Testis (tissue), 3 donors: ENCODE results near the gene SPINK4. TPM values are rescaled to one million over a fixed set of nuclear protein-coding genes. Genes with fewer than 3 reads are reported as not detected.

Experiments
- DNase-seq: peaks from one replicate; pipeline ENCODE4 v3.0.0-alpha.2; 2019
- H3K27ac ChIP-seq, 2 donors: fragments of 200-600 bp; sonication (generic); one replicate each; pipeline ENCODE4 v1.5.1; 2019
- H3K27me3 ChIP-seq: fragments of 200-600 bp; sonication (generic); one replicate; pipeline ENCODE4 v1.5.1; 2019
- H3K36me3 ChIP-seq: fragments of 200-600 bp; sonication (generic); one replicate; pipeline ENCODE4 v1.5.1; 2017; ENCODE audit warnings: low read depth; ENCODE audit errors: missing control alignments
- H3K4me1 ChIP-seq: fragments of 200-600 bp; sonication (generic); one replicate; pipeline ENCODE4 v1.5.1; 2019
- H3K4me3 ChIP-seq, 2 donors: fragments of 200-600 bp; sonication (generic); one replicate each; pipeline ENCODE4 v1.5.1; 2017 to 2019
- H3K9me3 ChIP-seq: fragments of 200-600 bp; sonication (generic); one replicate; pipeline ENCODE4 v1.5.1; 2017
- POLR2A ChIP-seq: fragments of 450-650 bp; IDR thresholded peaks from one replicate; pipeline ENCODE4 v1.6.1; 2017; ENCODE audit warnings: antibody characterized with exemption, mild to moderate bottlenecking, moderate library complexity
- WGBS, 2 donors: methylation state at CpG; one replicate each; pipeline ENCODE4 v1.1.5; 2018; 5-methylcytosine and 5-hydroxymethylcytosine counted together
- intact Hi-C: fragments of 100-400 bp; cut with DNase I; formaldehyde crosslinking; loops from one replicate; pipeline ENCODE4 v1.15.1; 2023; ENCODE audit warnings: low total_unique reads
- polyA plus RNA-seq: library from polyadenylated mRNA; stranded (reverse); fragments of 350-450 nt; fragmentation: Illumina TruSeq; extraction: RNeasy Lipid Tissue Mini Kit (QIAGEN cat#74804); gene quantifications from one replicate; pipeline ENCODE4 v1.2.3, GENCODE V29; 2014; ENCODE audit warnings: low read depth, low replicate concordance; ENCODE audit not compliant: insufficient read depth
- total RNA-seq, 2 donors: library from RNA; depleted of rRNA; stranded (reverse); fragments of >200 nt; gene quantifications; one replicate each; pipeline ENCODE4 v1.2.3, GENCODE V29; 2016
- TF ChIP-seq, protein P1 (sequence below), 3 experiments: fragments of 450-650 bp in 2 of 3; fragments of 200-600 bp in 1 of 3; sonication (generic) in 1 of 3; IDR thresholded peaks; one replicate each; pipeline ENCODE4 v1.5.1; 2016 to 2019; ENCODE audit warnings: antibody characterized with exemption in 3 of 3, mild to moderate bottlenecking in 2 of 3, moderate library complexity in 1 of 3

Gene SPINK4
- total and polyA plus RNA-seq, 3 donors from 2014 or later: not detected

DNA sequence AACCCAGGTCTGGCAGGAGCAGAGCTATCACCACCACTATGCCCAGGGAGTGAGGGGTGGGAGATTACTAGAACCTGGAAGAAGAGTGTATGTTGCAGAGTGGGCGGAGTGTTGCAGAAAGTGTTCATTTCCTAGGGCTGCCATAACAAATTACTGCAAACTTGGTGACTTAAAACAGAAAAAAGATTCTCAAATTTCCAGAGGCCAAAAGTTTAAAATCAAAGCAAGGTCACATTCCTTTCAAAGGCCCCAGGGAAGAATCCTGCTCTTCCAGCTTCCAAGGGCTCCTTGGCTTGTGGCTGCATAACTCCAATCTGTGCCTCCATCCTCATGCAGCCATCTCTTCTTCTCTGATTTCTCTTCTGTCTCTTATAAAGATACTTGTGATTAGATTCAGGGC is 30.6 kb upstream of the SPINK4 start:
- intact Hi-C loops: no loop called here
- no peak for TF ChIP-seq POLR2A
- TF ChIP-seq, protein P1, sequence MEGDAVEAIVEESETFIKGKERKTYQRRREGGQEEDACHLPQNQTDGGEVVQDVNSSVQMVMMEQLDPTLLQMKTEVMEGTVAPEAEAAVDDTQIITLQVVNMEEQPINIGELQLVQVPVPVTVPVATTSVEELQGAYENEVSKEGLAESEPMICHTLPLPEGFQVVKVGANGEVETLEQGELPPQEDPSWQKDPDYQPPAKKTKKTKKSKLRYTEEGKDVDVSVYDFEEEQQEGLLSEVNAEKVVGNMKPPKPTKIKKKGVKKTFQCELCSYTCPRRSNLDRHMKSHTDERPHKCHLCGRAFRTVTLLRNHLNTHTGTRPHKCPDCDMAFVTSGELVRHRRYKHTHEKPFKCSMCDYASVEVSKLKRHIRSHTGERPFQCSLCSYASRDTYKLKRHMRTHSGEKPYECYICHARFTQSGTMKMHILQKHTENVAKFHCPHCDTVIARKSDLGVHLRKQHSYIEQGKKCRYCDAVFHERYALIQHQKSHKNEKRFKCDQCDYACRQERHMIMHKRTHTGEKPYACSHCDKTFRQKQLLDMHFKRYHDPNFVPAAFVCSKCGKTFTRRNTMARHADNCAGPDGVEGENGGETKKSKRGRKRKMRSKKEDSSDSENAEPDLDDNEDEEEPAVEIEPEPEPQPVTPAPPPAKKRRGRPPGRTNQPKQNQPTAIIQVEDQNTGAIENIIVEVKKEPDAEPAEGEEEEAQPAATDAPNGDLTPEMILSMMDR (IDR thresholded peaks at IDR 0.05): no peak
- no peaks in the 10 kb centered on the region for H3K4me1 ChIP-seq

DNA sequence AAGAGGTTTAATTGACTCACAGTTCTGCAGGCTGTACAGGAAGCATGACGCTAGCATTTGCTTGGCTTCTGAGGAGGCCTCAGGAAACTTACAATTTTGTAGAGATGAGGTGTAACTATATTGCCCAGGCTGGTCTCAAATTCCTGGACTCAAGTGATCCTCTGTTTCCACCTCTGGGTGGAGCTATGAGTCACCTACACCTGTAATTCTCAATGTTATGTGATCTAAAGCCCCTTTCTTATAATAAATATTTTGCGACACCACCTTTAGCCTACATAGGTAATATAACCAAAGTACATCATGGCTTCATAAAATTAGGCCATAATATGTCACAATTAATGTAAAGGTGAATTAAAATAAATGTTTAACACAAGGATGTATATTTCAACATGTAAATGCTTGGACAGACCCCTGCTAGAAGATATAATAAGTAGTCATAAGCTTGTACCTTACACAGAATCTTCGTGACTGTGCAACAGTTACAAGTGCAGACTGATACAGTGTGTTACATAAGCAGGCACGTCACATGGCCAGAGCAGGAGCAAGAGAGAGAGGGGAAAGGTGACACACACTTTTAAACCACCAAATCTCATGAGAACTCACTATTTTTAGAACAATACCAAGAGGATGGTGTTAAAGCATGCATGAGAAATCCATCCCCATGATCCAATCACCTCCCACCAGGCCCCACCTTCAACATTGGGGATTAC is 29.8 kb upstream of the SPINK4 start:
- intact Hi-C loops: no loop called here
- H3K4me1 ChIP-seq: no peaks in the 10 kb centered on the region
- H3K36me3 ChIP-seq: no peaks in the 10 kb centered on the region
- WGBS, 2 donors: 70 to 74% methylated on average over 4 of the region's 4 CpGs
- DNase-seq: peak; percentile 56
- H3K27ac ChIP-seq: no peak overlapping the region
- H3K4me3 ChIP-seq: no peak overlapping the region
- H3K27me3 ChIP-seq: no peaks in the 10 kb centered on the region
- no peaks in the 10 kb centered on the region for H3K9me3 ChIP-seq
- no peak for TF ChIP-seq POLR2A
- TF ChIP-seq, protein P1 (IDR thresholded peaks at IDR 0.05): no peak

More for the DNA sequence above, 30.6 kb upstream of the SPINK4 start:
- Histone ChIP-seq H3K36me3 (no peaks in the 10 kb centered on the region), H3K27me3 (no peaks in the 10 kb centered on the region), H3K9me3 (no peaks in the 10 kb centered on the region), H3K27ac (no peak overlapping the region), H3K4me3 (no peak overlapping the region)
- no peak for DNase-seq
- 100% methylated on average over 1 of the region's 1 CpG for WGBS, 2 donors

DNA sequence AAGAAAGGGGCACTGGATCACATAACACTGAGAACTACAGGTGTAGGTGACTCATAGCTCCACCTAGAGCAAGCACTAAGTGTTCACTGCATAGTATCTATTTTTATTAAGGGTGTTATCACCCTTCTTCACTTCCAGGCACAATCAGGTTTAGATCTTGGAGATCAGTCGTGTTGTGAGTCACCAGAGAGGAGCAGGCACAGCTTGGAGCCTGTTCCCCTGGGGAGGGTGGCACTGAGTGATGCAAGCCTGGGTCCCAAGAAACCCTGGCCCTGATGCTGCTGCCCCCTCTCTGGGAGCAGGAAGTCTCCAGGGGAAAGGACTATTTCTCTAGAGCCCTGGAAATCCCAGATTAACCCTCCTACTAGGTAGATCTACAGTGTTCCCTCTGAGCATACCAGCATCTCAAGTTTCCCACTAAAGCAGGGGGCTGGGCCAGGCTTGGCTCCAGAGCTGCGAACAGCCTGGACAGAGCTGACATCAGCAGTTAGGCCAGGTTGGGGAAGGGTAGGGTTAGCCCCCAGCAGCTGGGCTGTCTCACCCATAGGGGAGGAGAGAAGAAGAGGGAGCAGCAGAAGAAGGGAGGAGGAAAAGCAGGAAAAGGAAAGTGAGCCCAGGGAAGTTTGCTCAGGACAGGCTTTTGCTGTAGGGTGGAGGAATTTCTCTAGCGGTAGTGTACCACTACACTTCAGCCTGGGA is 28.1 kb upstream of the SPINK4 start:
- intact Hi-C loops: no loop called here

DNA sequence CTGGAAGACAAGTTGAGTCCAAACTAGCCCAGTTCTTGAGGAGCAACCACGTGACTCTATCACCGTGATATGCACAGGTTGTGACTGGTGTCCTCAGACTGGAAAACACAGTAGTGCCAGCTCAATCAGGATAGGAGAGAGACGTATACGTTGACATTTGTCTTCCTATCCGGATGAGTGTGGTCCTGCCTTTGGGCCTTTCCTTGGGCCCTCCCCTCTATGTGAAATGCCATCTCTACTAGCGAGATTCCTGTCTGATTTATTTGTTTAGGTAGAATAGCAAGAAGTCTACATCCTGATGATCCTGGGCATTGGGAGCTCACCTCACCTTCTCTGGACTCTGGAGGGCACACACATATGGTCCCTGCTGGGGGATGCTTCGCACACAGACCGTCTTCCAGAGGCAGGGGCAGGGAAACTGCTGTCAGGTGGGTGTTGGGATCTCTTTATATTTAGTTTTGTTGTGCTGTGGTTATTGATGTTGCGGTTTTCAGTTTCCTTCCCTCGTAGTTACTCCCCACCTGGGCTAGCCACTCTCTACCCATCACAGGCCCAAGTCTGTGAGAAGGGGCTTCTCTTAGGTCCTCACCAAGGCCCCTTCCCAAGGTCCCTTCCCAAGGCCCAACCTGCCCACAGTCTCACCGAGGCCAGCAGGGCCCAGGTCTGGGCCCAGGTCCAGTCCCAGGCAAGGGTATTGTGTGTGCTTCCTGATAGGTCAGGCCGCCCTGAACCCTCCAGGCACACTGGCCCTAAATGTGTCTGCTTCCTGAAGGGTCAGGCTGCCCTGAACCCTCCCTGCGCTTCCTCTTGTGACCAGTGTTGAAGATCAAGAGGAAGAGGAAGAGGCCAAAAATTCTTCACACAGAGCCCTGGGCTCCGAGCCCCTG is 19.0 kb upstream of the SPINK4 start:
- intact Hi-C loops: no loop called here
- Histone ChIP-seq H3K9me3 (no peaks in the 10 kb centered on the region), H3K4me1 (peaks cover 7% of the 10 kb centered on the region), H3K27me3 (no peaks in the 10 kb centered on the region), H3K27ac (no peak overlapping the region), H3K36me3 (no peaks in the 10 kb centered on the region), H3K4me3 (no peak overlapping the region)
- no peak for TF ChIP-seq POLR2A
- TF ChIP-seq, protein P1 (IDR thresholded peaks at IDR 0.05): no peak
- 85 to 86% methylated on average over 14 of the region's 14 CpGs for WGBS, 2 donors
- DNase-seq: no peak

More for the DNA sequence above, 28.1 kb upstream of the SPINK4 start:
- Histone ChIP-seq H3K4me1 (no peaks in the 10 kb centered on the region), H3K27me3 (no peaks in the 10 kb centered on the region), H3K36me3 (no peaks in the 10 kb centered on the region), H3K9me3 (no peaks in the 10 kb centered on the region), H3K4me3 (no peak overlapping the region), H3K27ac (no peak overlapping the region)
- 40 to 56% methylated on average over 3 of the region's 3 CpGs for WGBS, 2 donors
- no peak for DNase-seq
- TF ChIP-seq, protein P1 (IDR thresholded peaks at IDR 0.05): no peak
- no peak for TF ChIP-seq POLR2A
